GM23248 (cell line): Measurements from ENCODE around the gene FBXO27.

ENCODE experiments used
- EZH2 ChIP-seq: fragments of 200-600 bp; sonication (generic); IDR thresholded peaks from 2 replicates; pipeline ENCODE4 v1.6.1; 2018; ENCODE audit warnings: antibody characterized with exemption, mild to moderate bottlenecking; ENCODE audit not compliant: insufficient read depth, poor library complexity, severe bottlenecking
- EZH2phosphoT487 ChIP-seq: fragments of 200-600 bp; sonication (generic); IDR thresholded peaks from 2 replicates; pipeline ENCODE4 v1.6.1; 2018; ENCODE audit warnings: antibody characterized with exemption, moderate library complexity, mild to moderate bottlenecking, low read depth; ENCODE audit not compliant: insufficient read depth

DNA sequence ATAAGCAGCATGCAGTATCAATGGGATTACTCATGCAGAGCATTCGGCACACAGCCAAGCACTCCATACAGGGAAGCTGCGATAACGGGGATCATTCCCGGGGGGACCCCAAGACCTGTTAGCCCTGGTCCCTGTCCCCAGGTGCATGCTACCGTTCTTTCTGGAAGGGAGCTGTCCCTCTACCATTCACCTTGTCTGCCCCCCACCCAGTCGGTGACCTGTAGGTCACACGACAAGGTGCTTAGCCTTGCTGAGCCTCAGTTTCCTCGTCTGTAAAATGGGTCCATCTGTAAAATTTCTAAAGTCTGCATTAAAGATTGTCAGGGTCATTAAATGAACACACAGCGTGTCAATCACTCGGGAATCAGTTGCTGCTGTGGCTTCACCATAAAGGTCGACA is 45.0 kb upstream of the FBXO27 start:
- TF ChIP-seq EZH2phosphoT487, result no peak
- no peak for TF ChIP-seq EZH2
